Measurements from ENCODE around the gene MB21D2.

Gene MB21D2

DNA sequence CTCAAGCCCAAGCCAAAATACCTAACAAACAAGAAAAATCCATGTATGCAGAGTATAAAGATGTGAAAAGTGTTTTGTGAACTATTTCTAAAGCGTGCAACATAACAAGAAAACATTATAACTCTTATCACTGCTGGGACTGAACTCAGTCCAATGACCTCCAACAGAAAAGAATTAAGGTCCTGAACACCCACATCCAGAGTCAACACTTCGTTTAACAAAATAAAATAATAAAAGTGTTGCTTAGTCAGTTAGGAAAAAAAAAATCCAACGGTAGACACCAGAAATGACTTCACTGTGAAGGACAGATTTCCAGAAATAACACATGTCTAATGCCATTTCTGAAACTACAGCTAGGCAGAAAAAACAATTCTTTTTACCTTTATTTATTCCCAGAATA lies 28.0 kb downstream of the MB21D2 start:
- TF ChIP-seq GATA2 (IDR thresholded peaks at IDR 0.05; ENCODE audit: low read depth, low read length), result no peak
- TF ChIP-seq GATA3 (IDR thresholded peaks at IDR 0.05; ENCODE audit: low read depth, low read length), result no peak

DNA sequence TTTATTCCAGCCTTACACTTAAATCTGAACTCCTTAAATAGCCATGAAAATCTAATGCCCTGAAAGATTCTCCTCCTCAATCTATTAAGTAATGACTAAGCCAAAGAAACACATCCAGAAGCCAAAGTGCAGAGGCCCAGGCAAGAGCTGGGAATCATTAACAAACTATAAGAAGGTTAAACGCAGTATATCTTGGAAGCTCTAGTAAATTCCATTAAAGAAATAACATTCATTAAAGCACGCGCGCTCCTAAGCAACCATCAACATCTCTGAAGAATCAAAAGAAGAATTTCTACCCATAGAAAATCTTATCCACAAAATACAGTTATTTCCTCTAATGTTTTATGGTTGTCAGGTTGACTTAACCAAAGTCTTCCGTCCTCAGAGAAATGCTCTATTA lies 29.5 kb downstream of the MB21D2 start:
- TF ChIP-seq GATA2 (IDR thresholded peaks at IDR 0.05; ENCODE audit: low read depth, low read length), result no peak
- no peak for TF ChIP-seq GATA3 (IDR thresholded peaks at IDR 0.05; ENCODE audit: low read depth, low read length)

DNA sequence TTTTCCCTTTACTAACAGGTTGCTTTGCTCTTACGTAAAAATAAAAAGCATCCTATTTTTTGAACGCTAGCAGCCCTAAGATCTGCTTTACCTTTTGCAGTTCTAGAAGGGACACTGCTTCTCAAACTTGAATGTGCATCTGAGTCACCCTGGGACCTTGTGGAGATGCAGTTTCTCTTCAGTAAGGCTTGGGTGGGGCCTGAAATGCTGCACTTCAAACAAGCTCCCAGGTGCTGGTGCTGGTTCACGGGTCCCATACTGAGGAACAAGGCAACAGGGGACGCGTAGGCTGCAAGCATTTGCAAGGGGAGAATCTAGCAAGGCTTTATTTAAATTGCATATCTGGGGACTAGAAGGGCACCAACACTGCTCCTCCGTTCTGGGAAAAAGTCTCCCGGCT lies 30.0 kb downstream of the MB21D2 start:
- no peak for TF ChIP-seq GATA3 (IDR thresholded peaks at IDR 0.05; ENCODE audit: low read depth, low read length)

DNA sequence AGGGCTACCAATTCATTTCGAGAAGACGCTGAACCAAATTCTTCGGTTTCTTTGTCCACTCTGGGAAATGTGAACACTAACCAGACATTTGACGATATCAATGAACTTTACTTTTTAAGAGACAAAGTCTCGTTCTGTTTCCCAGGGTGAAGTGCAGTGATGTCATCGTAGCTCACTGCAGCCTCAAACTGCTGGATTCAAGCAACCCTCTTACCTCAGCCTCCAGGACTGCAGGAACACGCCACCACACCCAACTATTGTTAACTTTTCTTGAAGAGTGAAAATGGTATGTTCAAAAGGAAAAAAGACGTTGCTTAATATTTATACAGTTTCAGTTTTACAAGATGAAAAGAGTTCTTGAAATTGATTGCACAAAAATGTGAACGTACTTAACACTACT lies 30.6 kb downstream of the MB21D2 start:
- no peak for TF ChIP-seq GATA3 (IDR thresholded peaks at IDR 0.05; ENCODE audit: low read depth, low read length)
- no peak for TF ChIP-seq GATA2 (IDR thresholded peaks at IDR 0.05; ENCODE audit: low read depth, low read length)

DNA sequence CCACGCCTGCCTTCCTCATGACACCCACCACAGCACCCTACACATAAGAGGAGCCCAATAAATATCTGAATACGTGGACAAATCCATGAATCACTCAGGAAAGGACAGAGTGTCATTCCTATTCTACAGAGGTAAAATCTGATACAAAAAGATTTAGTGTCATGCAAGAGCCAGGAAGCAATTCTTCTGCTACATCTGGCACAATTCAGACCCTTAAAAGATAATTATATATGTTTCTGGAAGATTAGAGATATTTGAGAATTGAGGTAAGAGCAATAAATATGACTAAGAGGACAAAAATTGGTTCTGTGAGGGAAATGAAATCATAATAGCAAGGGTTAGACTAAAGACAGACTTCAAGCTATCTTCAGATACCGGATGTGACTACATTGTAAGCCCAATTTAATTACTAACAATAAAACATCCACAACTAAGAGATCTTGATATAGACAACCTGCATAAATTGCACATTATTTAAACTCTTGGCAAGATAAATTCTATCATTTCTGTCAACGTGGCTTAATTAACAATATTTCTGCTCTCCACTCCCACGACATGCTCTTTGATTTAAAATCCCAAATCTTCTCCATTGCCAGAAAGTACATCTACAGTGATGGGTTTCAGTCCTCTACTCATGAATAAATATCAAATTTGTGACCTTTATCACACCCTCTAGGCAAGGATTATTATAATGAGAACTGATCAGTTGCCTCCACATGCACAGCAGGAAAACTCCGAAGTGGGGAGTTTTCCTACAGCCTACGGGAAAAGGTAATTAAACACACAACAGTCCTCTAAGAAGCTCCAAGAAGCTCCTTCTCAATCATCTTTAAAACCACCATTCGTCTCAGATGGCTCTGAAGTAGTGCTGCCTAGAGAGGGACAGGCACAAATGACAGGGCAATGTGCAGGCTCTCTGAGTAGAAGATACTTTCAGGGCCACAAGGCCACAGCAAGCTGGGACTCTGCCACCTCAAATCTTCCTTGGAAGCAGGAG lies 32.6 kb downstream of the MB21D2 start:
- TF ChIP-seq GATA2 (IDR thresholded peaks at IDR 0.05; ENCODE audit: low read depth, low read length) (no peak), GATA3 (IDR thresholded peaks at IDR 0.05; ENCODE audit: low read depth, low read length) (no peak)

DNA sequence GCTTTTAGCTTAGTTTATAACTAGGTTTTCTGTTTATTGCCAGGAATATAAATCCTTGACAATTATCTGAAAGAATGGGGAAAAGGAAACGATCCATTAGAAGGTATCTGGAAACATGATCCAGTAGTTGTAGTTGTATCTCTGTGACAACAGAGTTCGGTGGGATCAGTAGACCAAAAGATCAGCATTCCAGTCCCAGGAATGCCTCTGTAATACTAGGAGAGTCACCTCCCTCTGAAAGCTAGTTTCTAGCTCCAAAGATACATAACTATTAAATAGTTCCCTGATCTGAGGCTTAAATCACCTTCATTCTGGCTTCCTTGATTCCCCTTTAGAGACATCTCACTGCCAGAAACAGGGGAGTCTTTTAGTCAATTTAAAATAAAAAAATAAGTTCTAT lies 34.1 kb downstream of the MB21D2 start:
- TF ChIP-seq GATA2 (IDR thresholded peaks at IDR 0.05; ENCODE audit: low read depth, low read length) (no peak), GATA3 (IDR thresholded peaks at IDR 0.05; ENCODE audit: low read depth, low read length) (no peak)

DNA sequence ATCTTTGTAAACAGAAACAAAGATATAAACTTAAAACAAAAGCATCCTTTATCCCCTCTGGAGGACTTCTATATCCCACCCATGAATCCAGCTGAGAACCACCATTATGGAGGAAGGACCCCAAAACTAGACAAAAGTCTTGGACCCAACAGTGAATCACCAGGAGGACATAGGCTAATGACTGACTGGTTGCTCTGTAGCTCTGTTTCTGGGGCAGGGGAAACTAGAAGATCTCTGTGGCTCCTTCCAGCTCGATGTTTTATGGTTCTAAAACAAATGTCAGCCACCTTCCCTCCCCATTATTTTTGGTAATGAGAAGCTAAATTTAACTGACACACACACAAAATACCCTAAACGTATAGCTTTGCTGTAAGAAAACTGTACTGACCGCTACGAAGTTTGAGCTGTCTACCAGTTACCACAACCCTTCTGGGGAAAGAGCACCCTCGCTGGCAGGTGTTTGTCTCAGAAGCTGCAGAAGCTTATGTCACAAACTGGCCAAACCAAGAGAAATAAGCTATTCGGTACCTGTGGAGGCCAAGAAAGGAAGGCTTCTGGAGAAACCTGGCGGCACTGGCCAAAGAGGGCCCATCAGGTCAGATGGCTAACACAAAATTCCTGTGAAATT lies 36.4 kb downstream of the MB21D2 start:
- TF ChIP-seq GATA3 (IDR thresholded peaks at IDR 0.05; ENCODE audit: low read depth, low read length) (no peak), GATA2 (IDR thresholded peaks at IDR 0.05; ENCODE audit: low read depth, low read length) (no peak)

DNA sequence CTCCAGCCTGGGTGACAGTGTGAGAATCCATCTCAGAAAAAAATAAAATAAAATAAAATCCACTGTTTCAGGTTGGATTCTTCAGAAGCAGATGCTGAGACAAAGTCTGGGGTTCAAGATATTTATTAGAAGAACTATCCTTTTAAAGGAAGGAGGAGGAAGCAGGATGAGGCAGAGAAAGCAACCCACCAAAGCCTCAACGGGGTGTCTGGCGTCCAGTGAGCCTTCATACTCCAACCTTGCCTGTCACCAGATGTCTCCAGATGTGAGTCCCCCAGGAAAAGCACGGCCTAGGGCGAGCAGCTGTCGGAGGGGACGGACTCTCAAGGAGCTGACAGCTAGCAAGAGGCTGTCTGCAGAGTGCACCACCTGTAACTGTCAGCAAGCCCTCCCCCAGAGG lies 37.3 kb downstream of the MB21D2 start:
- TF ChIP-seq GATA3 (IDR thresholded peaks at IDR 0.05; ENCODE audit: low read depth, low read length) (no peak), GATA2 (IDR thresholded peaks at IDR 0.05; ENCODE audit: low read depth, low read length) (no peak)

DNA sequence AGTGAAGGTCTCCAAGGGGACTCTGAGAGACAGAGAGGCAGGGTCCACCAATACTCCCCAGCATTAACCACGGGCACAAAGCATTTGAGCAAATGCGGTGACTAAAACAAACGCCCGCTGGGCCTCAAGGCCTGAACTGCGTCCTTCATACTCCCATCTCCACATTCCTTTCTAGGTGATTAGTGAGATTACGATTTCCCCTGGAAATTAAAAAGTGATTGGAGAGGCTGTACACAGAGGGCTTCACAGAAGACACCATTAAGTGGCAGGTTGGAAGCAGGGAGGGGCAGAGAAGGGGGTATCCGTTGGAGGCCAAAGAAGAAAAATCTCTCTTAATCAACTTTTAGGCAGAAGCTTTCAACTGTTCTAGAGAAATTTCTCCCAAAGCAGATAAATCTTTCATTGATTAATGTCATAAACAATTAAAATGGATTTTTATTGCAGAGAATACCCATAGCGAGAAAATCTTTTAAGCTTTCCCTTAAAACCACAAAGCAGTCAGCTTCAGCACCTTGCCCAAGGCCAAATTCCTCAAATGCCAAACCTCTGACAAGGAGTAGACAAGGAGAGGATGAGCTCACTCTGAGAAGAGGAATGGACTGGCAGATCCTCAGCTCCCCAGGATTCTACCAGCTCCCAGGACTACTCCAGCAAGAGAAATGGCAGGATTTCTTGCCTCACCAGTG lies 38.2 kb downstream of the MB21D2 start:
- TF ChIP-seq GATA3 (IDR thresholded peaks at IDR 0.05; ENCODE audit: low read depth, low read length) (no peak), GATA2 (IDR thresholded peaks at IDR 0.05; ENCODE audit: low read depth, low read length) (no peak)

DNA sequence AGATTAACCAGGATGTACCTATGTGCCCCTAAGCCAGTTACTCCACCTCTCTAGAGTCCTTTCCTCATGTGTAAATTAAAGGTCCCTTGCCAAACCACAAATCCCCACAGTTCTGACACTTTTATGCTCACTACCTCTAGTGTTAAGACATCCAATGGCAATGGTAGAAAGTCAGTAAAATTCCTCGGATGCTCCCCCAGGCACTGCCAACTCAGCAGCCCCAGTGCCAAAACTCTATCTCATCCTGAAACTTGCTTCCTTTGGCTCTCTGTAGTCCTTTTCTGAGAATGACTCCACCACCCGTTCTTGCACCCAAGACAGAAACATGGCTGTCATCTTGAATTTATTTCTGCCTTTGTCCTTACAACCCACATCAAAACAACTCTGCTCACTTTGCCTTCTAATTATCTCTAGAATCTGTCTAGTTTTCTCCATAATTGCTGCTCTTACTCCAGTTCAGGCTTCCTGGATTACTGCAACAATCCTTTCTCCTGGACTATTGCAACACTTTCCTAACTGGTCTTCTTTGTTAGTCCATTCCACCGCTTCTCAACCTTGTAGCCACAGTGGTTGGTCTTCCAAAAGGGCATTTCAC lies 41.6 kb downstream of the MB21D2 start:
- TF ChIP-seq GATA3 (IDR thresholded peaks at IDR 0.05; ENCODE audit: low read depth, low read length) (no peak), GATA2 (IDR thresholded peaks at IDR 0.05; ENCODE audit: low read depth, low read length) (no peak)

DNA sequence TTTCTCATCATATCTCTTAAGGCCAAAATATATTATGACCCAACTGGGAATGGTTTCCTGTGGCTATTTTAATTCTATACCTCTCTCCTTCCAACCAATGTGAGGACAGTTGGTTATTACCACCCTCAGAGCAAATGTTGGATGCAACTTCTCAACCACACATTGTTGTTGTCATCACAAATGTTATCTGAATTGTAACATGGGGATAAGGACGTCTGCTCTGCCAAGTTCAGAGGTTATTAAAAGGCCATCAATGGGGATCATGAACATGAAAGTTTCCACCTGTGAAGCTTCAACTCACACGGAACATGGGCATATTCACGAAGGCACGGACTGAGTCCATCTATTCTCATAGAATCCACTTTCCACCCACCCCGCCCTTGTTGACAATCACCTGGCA lies 46.8 kb downstream of the MB21D2 start:
- TF ChIP-seq GATA3 (IDR thresholded peaks at IDR 0.05; ENCODE audit: low read depth, low read length) (no peak), GATA2 (IDR thresholded peaks at IDR 0.05; ENCODE audit: low read depth, low read length) (no peak)

DNA sequence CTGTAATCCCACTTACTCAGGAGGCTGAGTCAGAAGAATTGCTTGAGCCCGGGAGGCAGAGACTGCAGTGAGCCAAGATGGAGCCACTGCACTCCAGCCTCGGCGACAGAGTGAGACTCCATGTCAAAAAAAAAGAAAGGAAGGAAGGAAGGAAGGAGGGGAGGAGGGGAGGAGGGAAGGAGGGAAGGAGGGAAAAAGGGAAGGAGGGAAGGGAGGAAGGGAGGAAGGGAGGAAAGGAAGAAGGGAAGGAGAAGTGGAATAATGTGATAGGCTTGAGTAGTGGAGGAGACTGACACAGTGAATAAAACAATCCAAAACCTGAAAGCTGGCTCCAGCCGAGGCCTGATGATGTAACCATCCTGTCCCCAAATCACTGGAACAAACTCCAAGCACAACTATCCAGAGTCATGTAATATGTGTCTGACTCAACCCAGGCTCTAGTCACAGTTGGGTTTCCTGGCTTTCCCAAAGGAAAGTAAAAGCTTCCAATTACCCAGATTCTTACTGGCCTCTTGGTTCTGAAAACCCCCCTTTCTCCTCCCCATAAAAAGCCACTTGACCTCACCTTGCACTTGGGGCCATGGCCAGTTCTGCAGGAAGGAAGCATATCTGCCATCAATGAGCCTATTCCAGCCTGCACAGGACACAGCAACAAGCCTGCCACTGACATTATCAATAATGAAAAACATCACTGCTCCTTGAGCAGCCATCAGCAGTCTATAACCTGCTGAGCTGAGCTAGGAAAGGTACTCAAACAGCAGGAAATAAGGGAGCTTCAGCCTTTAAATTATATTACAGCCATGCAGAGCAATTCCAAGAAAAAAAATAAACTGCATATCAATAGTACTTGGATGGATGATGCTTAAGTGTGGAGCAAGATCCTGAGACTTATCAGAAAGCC lies 48.3 kb downstream of the MB21D2 start:
- TF ChIP-seq GATA3 (IDR thresholded peaks at IDR 0.05; ENCODE audit: low read depth, low read length), result no peak

DNA sequence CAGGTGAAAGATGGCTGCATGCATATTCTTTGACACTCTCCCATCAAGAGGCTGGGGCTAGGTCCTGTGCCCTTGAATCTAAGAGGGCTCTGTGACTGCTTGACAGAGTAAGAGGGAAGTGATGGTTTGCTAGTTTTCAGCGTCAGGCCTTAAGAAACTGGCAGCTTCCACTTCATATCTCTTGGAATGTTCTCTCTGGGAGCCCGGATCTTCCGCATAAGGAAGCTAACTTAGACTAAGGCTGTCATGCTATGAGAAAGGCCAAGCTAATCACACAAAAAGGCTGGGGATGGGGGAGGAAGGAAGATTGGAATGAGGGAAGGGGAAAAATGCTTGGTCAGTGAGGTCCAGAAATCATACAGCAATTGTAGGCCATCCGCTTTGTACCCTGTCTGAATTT lies 50.0 kb downstream of the MB21D2 start:
- no peak for TF ChIP-seq GATA3 (IDR thresholded peaks at IDR 0.05; ENCODE audit: low read depth, low read length)
- no peak for TF ChIP-seq GATA2 (IDR thresholded peaks at IDR 0.05; ENCODE audit: low read depth, low read length)

All from SH-SY5Y (cell line).